Activated CD4-positive, alpha-beta T cell treated with anti-CD3 and anti-CD28 coated beads, Interleukin-2, amount 10 ng/mL, durations not matched to agents 24 days and 14 days (primary cell): ENCODE data around the gene ZIC4. TPM values are rescaled to one million over a fixed set of nuclear protein-coding genes. Genes with fewer than 3 reads are reported as not detected.

Source experiments
- DNase-seq: peaks from one replicate; pipeline ENCODE4 v3.0.0; 2022
- H3K27ac Mint-ChIP-seq: one replicate; pipeline ENCODE4 v1.8.0; 2022; ENCODE audit warnings: mild to moderate bottlenecking, mixed read lengths
- H3K27me3 Mint-ChIP-seq: one replicate; pipeline ENCODE4 v1.8.0; 2022; ENCODE audit warnings: mixed read lengths
- H3K36me3 Mint-ChIP-seq: one replicate; pipeline ENCODE4 v1.8.0; 2022; ENCODE audit warnings: low read depth, mild to moderate bottlenecking, mixed read lengths
- H3K4me1 Mint-ChIP-seq: one replicate; pipeline ENCODE4 v1.8.0; 2021; ENCODE audit warnings: mixed read lengths
- H3K4me3 Mint-ChIP-seq: one replicate; pipeline ENCODE4 v1.8.0; 2022; ENCODE audit warnings: mild to moderate bottlenecking, moderate library complexity, mixed read lengths
- H3K9me3 Mint-ChIP-seq: one replicate; pipeline ENCODE4 v1.8.0; 2021; ENCODE audit warnings: mixed read lengths
- intact Hi-C: fragments of 100-400 bp; cut with micrococcal nuclease; formaldehyde crosslinking; loops from one replicate; pipeline ENCODE4 v1.15.1; 2023
- total RNA-seq: library from RNA; stranded (reverse); gene quantifications from 2 replicates; pipeline ENCODE4 v1.2.3, GENCODE V29; 2022

ZIC4 gene
- total RNA-seq, 1 donor from 2014 or later = not detected

- H3K9me3 Mint-ChIP-seq = peaks cover 25% of the 10 kb centered on the region
- H3K27ac Mint-ChIP-seq = peak overlapping the region; percentile 83
- DNase-seq = no peak
- peaks cover 18% of the 10 kb centered on the region for H3K36me3 Mint-ChIP-seq
- H3K27me3 Mint-ChIP-seq = peaks cover 73% of the 10 kb centered on the region
- intact Hi-C loops = loop anchor here (2.0 kb wide), 1 partner anchor 15 kb away; no protein-coding TSS in a partner anchor
- H3K4me3 Mint-ChIP-seq = no peak overlapping the region
- peaks cover 16% of the 10 kb centered on the region for H3K4me1 Mint-ChIP-seq
Measured at GRCh38 chr3:147407498-147408187, 1.3 kb upstream of the ZIC4 start.

GRCh38 chr3:147407114-147407497 lies 763 bp upstream of the ZIC4 start:
- peaks cover 14% of the 10 kb centered on the region for H3K4me1 Mint-ChIP-seq
- no peak overlapping the region for H3K27ac Mint-ChIP-seq
- DNase-seq = no peak
- H3K27me3 Mint-ChIP-seq = peaks cover 74% of the 10 kb centered on the region
- H3K4me3 Mint-ChIP-seq = no peak overlapping the region
- peaks cover 16% of the 10 kb centered on the region for H3K36me3 Mint-ChIP-seq
- intact Hi-C loops = loop anchor here (2.0 kb wide), 1 partner anchor 16 kb away; no protein-coding TSS in a partner anchor
- peaks cover 22% of the 10 kb centered on the region for H3K9me3 Mint-ChIP-seq

- Mint-ChIP-seq H3K4me1 (peaks cover 6% of the 10 kb centered on the region), H3K27ac (no peak overlapping the region), H3K27me3 (peaks cover 66% of the 10 kb centered on the region), H3K4me3 (no peak overlapping the region), H3K9me3 (peaks cover 15% of the 10 kb centered on the region), H3K36me3 (peaks cover 6% of the 10 kb centered on the region)
- DNase-seq = no peak
- intact Hi-C loops = loop anchor here (1.0 to 2.0 kb wide), 2 partner anchors 7 to 17 kb away; no protein-coding TSS in a partner anchor
Measured at GRCh38 chr3:147405231-147406027, 914 bp downstream of the ZIC4 start.

GRCh38 chr3:147404800-147405230 lies 1.5 kb downstream of the ZIC4 start:
- H3K27ac Mint-ChIP-seq = no peak overlapping the region
- intact Hi-C loops = no loop called here
- peaks cover 66% of the 10 kb centered on the region for H3K27me3 Mint-ChIP-seq
- no peak for DNase-seq
- H3K36me3 Mint-ChIP-seq = peaks cover 6% of the 10 kb centered on the region
- peaks cover 6% of the 10 kb centered on the region for H3K4me1 Mint-ChIP-seq
- H3K4me3 Mint-ChIP-seq = no peak overlapping the region
- H3K9me3 Mint-ChIP-seq = peaks cover 15% of the 10 kb centered on the region

GRCh38 chr3:147404000-147404799 lies 2.1 kb downstream of the ZIC4 start:
- H3K27me3 Mint-ChIP-seq = peaks cover 69% of the 10 kb centered on the region
- intact Hi-C loops = no loop called here
- peaks cover 15% of the 10 kb centered on the region for H3K9me3 Mint-ChIP-seq
- H3K36me3 Mint-ChIP-seq = peaks cover 5% of the 10 kb centered on the region
- no peak overlapping the region for H3K4me3 Mint-ChIP-seq
- H3K27ac Mint-ChIP-seq = no peak overlapping the region
- no peak for DNase-seq
- H3K4me1 Mint-ChIP-seq = peaks cover 6% of the 10 kb centered on the region

- Mint-ChIP-seq H3K27ac (no peak overlapping the region), H3K9me3 (peaks cover 11% of the 10 kb centered on the region), H3K4me1 (peaks cover 4% of the 10 kb centered on the region), H3K27me3 (peaks cover 68% of the 10 kb centered on the region), H3K36me3 (peaks cover 2% of the 10 kb centered on the region), H3K4me3 (no peak overlapping the region)
- no peak for DNase-seq
- intact Hi-C loops = no loop called here
Measured at GRCh38 chr3:147403511-147403910, 2.8 kb downstream of the ZIC4 start.

- intact Hi-C loops = no loop called here
- H3K4me1 Mint-ChIP-seq = peaks cover 2% of the 10 kb centered on the region
- peaks cover 4% of the 10 kb centered on the region for H3K9me3 Mint-ChIP-seq
- H3K36me3 Mint-ChIP-seq = no peaks in the 10 kb centered on the region
- DNase-seq = no peak
- H3K27me3 Mint-ChIP-seq = peaks cover 71% of the 10 kb centered on the region
- H3K27ac Mint-ChIP-seq = no peak overlapping the region
- H3K4me3 Mint-ChIP-seq = no peak overlapping the region
Measured at GRCh38 chr3:147402159-147402558, 4.2 kb downstream of the ZIC4 start.

- H3K4me1 Mint-ChIP-seq = peaks cover 2% of the 10 kb centered on the region
- no peaks in the 10 kb centered on the region for H3K36me3 Mint-ChIP-seq
- H3K27ac Mint-ChIP-seq = no peak overlapping the region
- H3K9me3 Mint-ChIP-seq = peaks cover 6% of the 10 kb centered on the region
- peaks cover 68% of the 10 kb centered on the region for H3K27me3 Mint-ChIP-seq
- intact Hi-C loops = no loop called here
- DNase-seq = no peak
- no peak overlapping the region for H3K4me3 Mint-ChIP-seq
Measured at GRCh38 chr3:147401421-147401820, 4.9 kb downstream of the ZIC4 start.

- intact Hi-C loops = no loop called here
- Mint-ChIP-seq H3K4me1 (peaks cover 2% of the 10 kb centered on the region), H3K36me3 (no peaks in the 10 kb centered on the region), H3K9me3 (peaks cover 6% of the 10 kb centered on the region), H3K27ac (no peak overlapping the region), H3K27me3 (peaks cover 64% of the 10 kb centered on the region), H3K4me3 (no peak overlapping the region)
- no peak for DNase-seq
Measured at GRCh38 chr3:147400999-147401398, 5.3 kb downstream of the ZIC4 start.

- H3K27ac Mint-ChIP-seq = no peak overlapping the region
- peaks cover 65% of the 10 kb centered on the region for H3K27me3 Mint-ChIP-seq
- no peak overlapping the region for H3K4me3 Mint-ChIP-seq
- no peak for DNase-seq
- peaks cover 2% of the 10 kb centered on the region for H3K4me1 Mint-ChIP-seq
- intact Hi-C loops = no loop called here
- peaks cover 6% of the 10 kb centered on the region for H3K9me3 Mint-ChIP-seq
- no peaks in the 10 kb centered on the region for H3K36me3 Mint-ChIP-seq
Measured at GRCh38 chr3:147400111-147400510, 6.2 kb downstream of the ZIC4 start.

GRCh38 chr3:147398813-147399534 lies 7.4 kb downstream of the ZIC4 start:
- Mint-ChIP-seq H3K4me3 (no peak overlapping the region), H3K27me3 (peaks cover 66% of the 10 kb centered on the region), H3K9me3 (peaks cover 6% of the 10 kb centered on the region), H3K36me3 (no peaks in the 10 kb centered on the region), H3K27ac (no peak overlapping the region), H3K4me1 (peaks cover 2% of the 10 kb centered on the region)
- no peak for DNase-seq
- intact Hi-C loops = loop anchor here (1.0 kb wide), 1 partner anchor 7 kb away; the partner anchor contains the start of gene ZIC4

- Mint-ChIP-seq H3K36me3 (no peaks in the 10 kb centered on the region), H3K27me3 (peaks cover 63% of the 10 kb centered on the region), H3K27ac (no peak overlapping the region), H3K9me3 (peaks cover 6% of the 10 kb centered on the region), H3K4me3 (no peak overlapping the region), H3K4me1 (peaks cover 2% of the 10 kb centered on the region)
- no peak for DNase-seq
- intact Hi-C loops = loop anchor here (1.0 to 2.0 kb wide), 2 partner anchors 8 to 15 kb away; partner anchors contain the start of gene ZIC4
Measured at GRCh38 chr3:147397875-147398812, 8.2 kb downstream of the ZIC4 start.
